Choroid plexus epithelial cell (primary cell): ENCODE measurements around the gene HELZ2.

ENCODE experiments used
- DNase-seq: peaks from one replicate; pipeline ENCODE4 v3.0.0-alpha.2; 2010; ENCODE audit warnings: low read depth
- H3K4me3 ChIP-seq: 2 replicates; pipeline ENCODE4 v1.5.1; 2011; ENCODE audit warnings: low read depth, mild to moderate bottlenecking, control low read depth, low read length, moderate library complexity
- TF ChIP-seq, protein P1 (sequence below): conservative IDR thresholded peaks from 2 replicates; pipeline ENCODE4 v1.5.1; 2011; ENCODE audit warnings: low read depth, mild to moderate bottlenecking, control low read depth, inconsistent platforms, low read length, moderate library complexity

Gene HELZ2

DNA sequence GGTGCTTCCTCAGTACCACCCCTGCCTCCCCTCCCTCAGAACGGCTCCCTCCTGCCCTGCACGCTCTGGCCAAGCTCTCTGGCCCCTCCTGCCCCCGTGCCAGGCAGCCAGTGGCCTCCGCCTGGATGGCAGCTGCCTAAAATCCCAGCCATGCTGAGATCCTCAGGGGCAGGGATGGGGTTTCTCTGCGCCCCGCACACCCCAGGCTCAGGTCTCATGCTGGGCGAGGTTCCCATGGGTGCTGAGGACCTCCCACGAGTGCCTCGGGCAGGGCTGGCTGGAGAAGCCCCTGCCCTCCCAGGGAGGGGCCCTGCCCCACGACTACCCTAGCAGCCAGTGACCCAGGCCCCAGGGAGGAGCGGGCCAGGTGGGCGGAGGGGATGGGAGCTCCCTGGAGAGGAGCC, 39.6 kb downstream of the HELZ2 start:
- DNase-seq, result no peak
- no peak overlapping the region for H3K4me3 ChIP-seq
- TF ChIP-seq, protein P1, sequence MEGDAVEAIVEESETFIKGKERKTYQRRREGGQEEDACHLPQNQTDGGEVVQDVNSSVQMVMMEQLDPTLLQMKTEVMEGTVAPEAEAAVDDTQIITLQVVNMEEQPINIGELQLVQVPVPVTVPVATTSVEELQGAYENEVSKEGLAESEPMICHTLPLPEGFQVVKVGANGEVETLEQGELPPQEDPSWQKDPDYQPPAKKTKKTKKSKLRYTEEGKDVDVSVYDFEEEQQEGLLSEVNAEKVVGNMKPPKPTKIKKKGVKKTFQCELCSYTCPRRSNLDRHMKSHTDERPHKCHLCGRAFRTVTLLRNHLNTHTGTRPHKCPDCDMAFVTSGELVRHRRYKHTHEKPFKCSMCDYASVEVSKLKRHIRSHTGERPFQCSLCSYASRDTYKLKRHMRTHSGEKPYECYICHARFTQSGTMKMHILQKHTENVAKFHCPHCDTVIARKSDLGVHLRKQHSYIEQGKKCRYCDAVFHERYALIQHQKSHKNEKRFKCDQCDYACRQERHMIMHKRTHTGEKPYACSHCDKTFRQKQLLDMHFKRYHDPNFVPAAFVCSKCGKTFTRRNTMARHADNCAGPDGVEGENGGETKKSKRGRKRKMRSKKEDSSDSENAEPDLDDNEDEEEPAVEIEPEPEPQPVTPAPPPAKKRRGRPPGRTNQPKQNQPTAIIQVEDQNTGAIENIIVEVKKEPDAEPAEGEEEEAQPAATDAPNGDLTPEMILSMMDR, result no peak

DNA sequence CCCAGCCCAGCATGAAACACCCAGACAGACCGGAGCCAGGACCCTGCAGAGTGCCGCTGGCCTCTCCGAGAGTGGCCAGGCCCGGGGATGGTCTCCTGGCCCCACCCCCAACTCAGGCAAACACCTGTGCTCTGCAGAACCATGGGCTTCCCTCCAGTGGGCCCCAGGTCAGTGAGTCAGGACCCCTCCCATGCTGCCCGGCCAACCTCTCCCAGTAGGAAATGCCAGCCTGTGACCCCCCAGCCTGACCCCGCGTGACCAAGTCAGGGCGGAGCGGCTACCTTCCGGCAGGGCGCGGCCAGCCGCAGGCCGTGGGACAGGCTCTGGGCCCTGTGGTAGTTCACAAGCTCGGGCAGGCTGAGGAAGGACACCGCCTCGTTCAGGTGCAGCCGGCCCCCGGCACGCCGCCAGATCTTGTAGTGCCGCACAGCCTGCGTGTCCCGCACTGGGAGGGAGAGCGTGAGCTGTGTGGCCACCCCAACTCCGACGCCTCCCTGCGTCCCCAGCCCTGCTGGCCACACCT, 40.1 kb downstream of the HELZ2 start:
- no peak overlapping the region for H3K4me3 ChIP-seq
- TF ChIP-seq, protein P1, result no peak
- no peak for DNase-seq

DNA sequence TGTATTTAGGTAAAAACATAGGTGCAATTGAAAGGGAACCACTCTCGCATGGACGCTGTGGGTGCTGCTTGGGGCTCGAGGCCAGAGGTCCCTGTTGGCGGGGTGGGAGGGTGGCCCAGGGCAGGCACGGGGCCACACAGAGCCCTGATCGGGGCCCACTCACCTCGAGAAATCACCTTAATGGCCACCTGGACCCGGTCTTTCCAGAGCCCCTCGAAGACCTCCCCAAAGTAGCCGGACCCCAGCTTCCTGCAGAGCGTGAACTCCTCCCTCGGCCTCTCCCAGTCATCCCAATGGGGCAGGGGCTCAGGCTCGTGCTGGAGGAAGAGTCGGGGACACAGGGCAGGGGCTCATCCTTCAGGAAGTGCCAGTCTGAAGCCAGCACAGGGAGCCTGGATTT, 40.7 kb downstream of the HELZ2 start:
- no peak for DNase-seq
- TF ChIP-seq, protein P1, result no peak
- H3K4me3 ChIP-seq, result no peak overlapping the region

DNA sequence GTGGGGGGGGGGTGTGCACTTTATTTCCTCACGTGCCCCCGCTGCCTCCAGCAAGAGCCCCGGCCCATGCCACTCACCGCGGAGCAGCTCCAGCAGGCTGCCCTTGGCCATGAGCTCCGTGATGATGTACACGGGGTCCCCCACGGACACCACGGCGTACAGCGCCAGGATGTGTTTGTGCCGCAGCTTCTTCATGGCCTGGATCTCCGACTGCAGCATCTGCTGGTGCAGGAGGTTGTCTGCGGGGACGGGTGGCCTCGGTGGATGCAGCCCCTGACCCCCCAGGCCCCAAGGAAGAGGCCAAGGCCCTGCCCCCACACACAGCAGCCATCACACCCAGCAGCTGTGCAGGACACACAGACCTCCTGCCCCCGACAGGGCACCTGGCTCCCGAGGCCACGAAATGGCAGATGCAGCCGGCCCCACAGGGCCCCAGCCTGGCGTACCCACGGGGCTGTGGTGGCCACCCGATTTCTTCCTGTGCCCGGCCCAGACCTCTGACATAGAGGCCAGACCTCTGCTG, 41.5 kb downstream of the HELZ2 start:
- no peak overlapping the region for H3K4me3 ChIP-seq
- TF ChIP-seq, protein P1, result no peak
- no peak for DNase-seq

DNA sequence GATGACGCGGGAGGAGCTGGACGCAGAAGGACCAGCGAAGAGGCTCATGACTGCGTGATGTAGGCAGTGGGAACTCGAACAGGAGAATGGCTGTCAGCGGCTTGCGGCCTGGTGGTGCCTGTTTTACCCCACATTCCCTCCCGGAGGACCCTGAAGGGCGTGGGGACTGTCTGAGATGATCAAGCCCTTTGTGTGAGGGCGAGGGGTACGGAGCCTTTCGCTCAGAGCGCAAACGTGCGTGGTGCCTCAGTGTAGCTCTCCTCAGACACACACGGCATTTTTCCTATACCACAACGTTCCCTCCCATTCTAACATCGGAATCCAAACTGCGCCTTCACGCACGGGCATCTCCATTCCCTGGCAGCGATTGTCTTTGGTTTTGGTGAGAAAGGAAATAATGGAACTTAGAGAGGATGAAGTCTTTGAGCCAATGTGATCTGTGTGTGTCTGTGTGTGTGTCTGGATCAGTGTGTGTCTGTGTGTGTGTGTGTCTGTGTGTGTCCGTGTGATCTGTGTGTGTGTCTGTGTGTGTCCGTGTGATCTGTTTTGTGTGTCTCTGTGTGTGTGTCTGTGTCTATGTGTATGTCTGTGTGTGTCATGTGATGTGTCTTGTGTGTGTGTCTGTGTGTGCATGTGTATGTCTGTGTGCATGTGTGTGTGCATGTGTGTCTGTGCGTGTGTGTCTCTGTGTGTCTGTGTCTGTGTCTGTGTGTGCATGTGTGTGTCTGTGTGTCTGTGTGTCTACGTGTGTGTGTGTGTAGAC, 42.2 kb downstream of the HELZ2 start:
- TF ChIP-seq, protein P1, result no peak
- no peak overlapping the region for H3K4me3 ChIP-seq
- no peak for DNase-seq

DNA sequence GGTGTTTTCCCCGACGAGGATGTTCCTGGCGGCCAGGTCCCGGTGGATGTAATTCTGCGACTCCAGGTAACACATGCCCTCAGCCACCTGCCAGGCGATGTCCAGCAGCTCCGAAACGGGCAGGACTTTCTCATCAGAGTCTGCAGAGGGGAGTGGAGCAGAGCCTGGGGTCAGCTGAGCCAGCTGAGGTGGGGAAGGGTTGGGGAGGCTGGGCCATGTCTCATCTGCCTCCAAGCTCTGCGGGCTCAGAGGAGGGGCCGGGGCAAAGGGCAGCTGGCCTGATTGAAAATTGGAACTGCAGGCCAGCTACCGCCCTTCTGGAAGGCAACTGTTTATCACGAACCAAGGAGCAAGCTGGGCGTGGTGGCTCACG, 43.3 kb downstream of the HELZ2 start:
- H3K4me3 ChIP-seq, result no peak overlapping the region
- DNase-seq, result no peak
- TF ChIP-seq, protein P1, result no peak
